ENCODE results near the gene RPL15.
"Not testable (repeated sequence)": the region's sequence is repeated elsewhere in the genome, so short reads cannot be mapped to it uniquely, and the experiment has no call there.

RPL15 gene

GRCh38 chr3:23894254-23895061 lies 22.5 kb upstream of the RPL15 start:
- no peak for DNase-seq

GRCh38 chr3:23895181-23895580 lies 21.8 kb upstream of the RPL15 start:
- DNase-seq = no peak

- DNase-seq = no peak
Observed at GRCh38 chr3:23900744-23901143, 16.2 kb upstream of the RPL15 start.

GRCh38 chr3:23904545-23904944 lies 12.4 kb upstream of the RPL15 start:
- DNase-seq = no peak

GRCh38 chr3:23909341-23909740 lies 7.6 kb upstream of the RPL15 start:
- DNase-seq = no peak

- no peak for DNase-seq
Observed at GRCh38 chr3:23911397-23911796, 5.5 kb upstream of the RPL15 start.

- not testable (repeated sequence) for DNase-seq
Observed at GRCh38 chr3:23912335-23912734, 4.6 kb upstream of the RPL15 start.

GRCh38 chr3:23913182-23913581 lies 3.8 kb upstream of the RPL15 start:
- no peak for DNase-seq

GRCh38 chr3:23913873-23914743 lies 2.8 kb upstream of the RPL15 start:
- peak; percentile 33 for DNase-seq

- no peak for DNase-seq
Observed at GRCh38 chr3:23915537-23916108, 1.3 kb upstream of the RPL15 start.

- peak; percentile 62 for DNase-seq
Observed at GRCh38 chr3:23916152-23916885, 613 bp upstream of the RPL15 start.

- DNase-seq = peak; percentile 38
Observed at GRCh38 chr3:23917679-23918303, 859 bp downstream of the RPL15 start.

- DNase-seq = not testable (repeated sequence)
Observed at GRCh38 chr3:23918331-23918730, 1.4 kb downstream of the RPL15 start.

GRCh38 chr3:23919628-23920027 lies 2.7 kb downstream of the RPL15 start:
- no peak for DNase-seq

- DNase-seq = no peak
Observed at GRCh38 chr3:23920151-23920655, 3.3 kb downstream of the RPL15 start.

GRCh38 chr3:23921052-23921511 lies 4.2 kb downstream of the RPL15 start:
- DNase-seq = no peak

- DNase-seq = no peak
Observed at GRCh38 chr3:23923786-23924185, 6.9 kb downstream of the RPL15 start.

- no peak for DNase-seq
Observed at GRCh38 chr3:23926246-23926645, 9.3 kb downstream of the RPL15 start.

GRCh38 chr3:23926736-23927135 lies 9.8 kb downstream of the RPL15 start:
- no peak for DNase-seq

GRCh38 chr3:23928524-23928923 lies 11.6 kb downstream of the RPL15 start:
- no peak for DNase-seq

- DNase-seq = no peak
Observed at GRCh38 chr3:23931597-23931996, 14.7 kb downstream of the RPL15 start.

- DNase-seq = no peak
Observed at GRCh38 chr3:23932571-23932970, 15.6 kb downstream of the RPL15 start.

Measured in NCI-H526 treated with DMSO at 0.1 percent for 48 hours (cell line).